ENCODE measurements around the gene MC2R.

Gene MC2R

DNA sequence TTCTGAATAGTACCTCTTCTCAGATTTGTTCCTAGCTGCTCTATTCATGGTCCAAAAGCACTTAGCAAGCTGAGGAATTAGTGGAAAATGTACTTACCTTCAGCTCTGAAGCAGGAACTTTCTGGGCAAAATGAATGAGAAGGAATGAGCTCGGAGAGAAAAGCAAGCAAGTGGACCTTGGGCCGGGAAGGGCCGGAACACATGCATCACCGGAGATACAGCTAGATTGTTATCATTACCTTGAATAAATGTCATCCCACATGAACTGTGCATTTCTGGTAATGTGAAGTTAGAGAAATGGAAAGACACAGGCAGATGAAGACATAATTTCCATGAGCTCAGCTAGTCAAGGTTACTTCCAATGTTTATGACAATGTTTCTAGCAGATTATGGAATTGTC lies at the start of gene MC2R:
MC2R (minus strand) TSS at position 146 of the 400 bp plus-strand sequence. CDS start 30,018 bp downstream, outside the sequence.
- no peak for DNase-seq

DNA sequence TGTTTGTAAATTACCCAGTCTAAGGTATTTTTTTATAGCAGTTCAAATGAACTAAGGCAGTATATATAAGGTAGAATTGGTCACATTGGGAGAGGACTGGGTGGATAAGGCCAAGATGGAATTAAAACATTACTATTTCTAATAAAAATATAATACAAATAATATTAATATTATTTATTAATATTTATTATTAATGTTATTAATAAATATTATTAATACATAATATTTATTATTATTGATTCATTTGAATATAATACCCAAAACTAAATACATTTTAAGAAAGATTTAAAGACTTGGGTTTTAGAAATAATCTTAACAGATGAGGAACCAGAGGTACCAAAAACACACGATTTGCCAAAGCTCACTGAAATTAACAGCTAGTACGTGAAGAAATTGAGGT lies 30.5 kb upstream of the MC2R start:
- DNase-seq: no peak

DNA sequence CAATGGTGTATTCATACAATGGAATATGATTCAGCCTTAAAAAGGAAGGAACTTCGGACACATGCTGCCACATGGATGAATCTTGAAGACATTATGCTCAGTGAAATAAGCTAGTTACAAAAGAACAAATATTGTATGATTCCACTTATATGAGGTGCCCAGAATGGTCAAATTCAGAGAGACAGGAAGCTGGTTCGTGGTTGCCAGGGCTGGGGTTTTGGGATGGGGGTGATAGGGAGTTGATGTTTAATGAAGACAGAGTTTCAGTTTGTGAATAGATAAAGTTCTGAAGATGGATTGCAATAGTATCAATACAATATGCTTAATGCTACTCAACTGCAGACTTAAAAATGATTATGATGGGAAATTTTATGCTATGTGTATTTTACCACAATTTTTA lies 28.0 kb upstream of the MC2R start:
- DNase-seq: no peak

GRCh38 chr18:13940326-13940725 lies 25.0 kb upstream of the MC2R start:
- DNase-seq: no peak

GRCh38 chr18:13934676-13935075 lies 19.3 kb upstream of the MC2R start:
- DNase-seq: no peak

- DNase-seq: no peak
Observed at GRCh38 chr18:13934058-13934457, 18.7 kb upstream of the MC2R start.

- no peak for DNase-seq
Observed at GRCh38 chr18:13932285-13933025, 17.1 kb upstream of the MC2R start.

GRCh38 chr18:13930964-13931363 lies 15.6 kb upstream of the MC2R start:
- DNase-seq: no peak

- DNase-seq: no peak
Observed at GRCh38 chr18:13923221-13923620, 7.9 kb upstream of the MC2R start.

DNA sequence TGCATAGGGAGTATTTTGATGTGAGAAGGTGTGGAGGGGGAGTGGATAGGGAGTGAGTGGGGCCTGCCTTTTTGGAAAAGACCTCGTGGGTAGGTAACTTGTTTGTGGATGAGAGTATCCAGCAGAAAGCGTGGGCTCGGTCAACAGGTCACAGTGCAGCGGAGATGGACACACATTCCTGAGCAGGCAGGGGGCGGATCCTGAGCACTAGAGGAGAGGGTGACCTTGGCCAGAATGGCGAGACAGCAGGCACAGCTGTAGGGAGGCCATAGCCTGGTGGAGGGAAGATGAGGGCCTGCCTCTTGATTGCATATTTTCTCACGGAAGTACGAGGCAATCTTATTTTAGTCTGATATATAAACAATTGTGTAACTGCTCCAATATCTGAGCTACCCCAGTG lies 3.6 kb upstream of the MC2R start:
- DNase-seq: no peak

GRCh38 chr18:13917401-13917800 lies 2.1 kb upstream of the MC2R start:
- DNase-seq: no peak

DNA sequence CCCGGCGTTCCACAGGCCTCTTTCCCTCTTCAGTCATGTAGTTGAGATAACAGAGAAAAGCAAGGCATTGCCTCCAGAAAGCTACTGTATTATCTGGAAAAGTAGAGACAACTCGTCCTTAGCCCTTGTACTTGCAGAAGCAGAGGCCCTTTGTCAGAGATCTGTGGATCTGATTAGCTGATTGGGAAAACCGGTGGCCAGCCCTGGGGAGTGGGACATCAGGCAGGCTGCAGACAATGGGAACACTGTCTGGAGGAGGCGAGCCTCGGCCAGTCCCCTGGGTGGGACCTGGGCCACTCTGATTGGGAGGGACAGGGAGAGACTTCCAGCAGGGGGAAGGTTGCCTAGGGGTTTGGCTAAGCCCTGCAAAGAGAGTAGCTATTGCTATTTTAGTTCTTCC lies 1.2 kb upstream of the MC2R start:
- DNase-seq: no peak

DNA sequence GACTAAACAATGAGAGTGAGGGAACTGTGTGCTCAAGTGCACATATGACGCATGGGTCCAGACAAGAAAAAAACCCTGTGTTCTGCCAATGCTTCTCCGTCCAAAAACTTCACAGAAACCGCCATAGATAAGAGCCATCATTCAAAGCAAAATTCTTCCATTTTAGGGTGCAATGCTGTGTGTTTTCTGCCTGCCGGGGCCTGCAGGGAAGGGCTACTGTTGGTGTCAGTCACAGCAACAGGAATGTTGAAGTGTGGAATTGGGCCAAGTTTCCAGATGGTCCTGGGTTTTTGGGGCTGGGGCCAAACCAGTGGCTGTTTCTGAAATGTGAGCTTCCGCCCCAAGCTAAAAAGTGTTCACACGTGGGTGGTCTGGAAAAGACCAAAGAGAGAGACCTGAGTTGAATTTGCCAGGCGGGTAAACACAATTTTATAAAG lies 677 bp upstream of the MC2R start:
- no peak for DNase-seq

- no peak for DNase-seq
Observed at GRCh38 chr18:13914756-13915155, 580 bp downstream of the MC2R start.

DNA sequence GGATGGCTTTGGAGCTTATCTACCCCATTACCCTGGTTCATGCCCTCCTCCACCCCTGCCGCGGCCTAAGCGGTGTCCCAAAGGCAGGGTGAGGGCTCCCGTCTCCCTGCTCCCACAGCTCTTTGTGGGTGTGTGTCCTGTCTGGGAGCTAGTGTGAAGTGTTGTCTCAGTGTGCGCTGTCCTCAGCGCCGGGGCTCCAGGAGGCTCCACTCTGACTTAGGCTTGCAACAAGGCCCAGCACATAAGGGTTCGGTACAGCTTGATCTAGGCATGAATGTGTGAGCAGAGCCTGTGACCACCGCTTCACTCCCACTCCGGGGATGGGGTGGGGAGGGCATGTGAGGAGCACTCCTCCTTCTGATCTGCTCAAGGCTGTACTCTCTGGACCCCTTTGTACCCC lies 1.2 kb downstream of the MC2R start:
- no peak for DNase-seq

DNA sequence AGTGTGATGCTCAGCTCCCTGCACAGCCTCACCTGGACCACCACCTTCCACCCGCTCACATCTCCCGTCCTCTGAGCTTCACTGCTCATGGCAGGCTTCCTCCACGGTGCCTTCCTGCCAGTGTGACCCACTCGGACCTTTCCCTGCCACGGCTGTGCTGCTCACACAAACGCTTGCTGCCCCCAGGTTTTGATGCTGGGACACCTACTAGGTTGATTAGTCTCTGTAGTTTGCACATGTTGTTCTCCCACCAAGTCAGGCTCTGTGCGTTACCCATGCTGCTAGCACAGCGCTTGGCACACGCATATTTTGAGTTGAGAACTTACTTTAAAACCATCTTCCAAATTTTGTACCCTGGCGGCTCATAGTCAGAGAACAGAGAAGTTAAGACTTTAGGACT lies 2.1 kb downstream of the MC2R start:
- no peak for DNase-seq

DNA sequence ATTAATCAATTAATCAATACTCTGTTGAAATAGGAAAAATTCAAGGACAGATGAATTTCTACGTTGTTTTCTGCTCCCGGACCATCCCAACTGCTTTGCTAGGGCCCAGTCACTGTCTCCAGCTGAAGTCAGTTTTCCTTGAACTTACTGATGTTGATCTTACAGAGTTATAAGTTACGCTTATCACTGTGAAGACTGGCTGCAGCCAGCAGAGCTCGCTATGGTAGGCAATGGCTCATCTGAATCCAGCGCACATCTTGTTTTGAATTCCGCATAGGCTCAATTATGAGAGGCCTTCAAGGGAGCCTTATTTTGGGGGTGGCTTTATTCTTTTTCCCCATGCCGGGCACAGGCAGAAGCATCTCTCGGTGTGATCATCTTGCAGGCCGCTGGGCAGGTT lies 2.7 kb downstream of the MC2R start:
- no peak for DNase-seq

GRCh38 chr18:13910986-13911385 lies 4.3 kb downstream of the MC2R start:
- no peak for DNase-seq

GRCh38 chr18:13910501-13910900 lies 4.8 kb downstream of the MC2R start:
- no peak for DNase-seq

- DNase-seq: no peak
Observed at GRCh38 chr18:13909141-13909940, 6.0 kb downstream of the MC2R start.

GRCh38 chr18:13900633-13901032 lies 14.7 kb downstream of the MC2R start:
- DNase-seq: no peak

GRCh38 chr18:13895505-13896033 lies 19.8 kb downstream of the MC2R start:
- no peak for DNase-seq

- no peak for DNase-seq
Observed at GRCh38 chr18:13894531-13894930, 20.8 kb downstream of the MC2R start.

- DNase-seq: no peak
Observed at GRCh38 chr18:13893418-13893760, 21.9 kb downstream of the MC2R start.
